Hepatocyte (in vitro differentiated cells): Measurements from ENCODE around the gene RSPRY1.

Experiments used
- CTCF ChIP-seq: fragments of 200-600 bp; sonication (generic); IDR thresholded peaks from 2 replicates; pipeline ENCODE4 v1.5.1; 2016; ENCODE audit warnings: antibody characterized with exemption, mild to moderate bottlenecking; ENCODE audit not compliant: poor library complexity
- EZH2 ChIP-seq: fragments of 200-600 bp; sonication (generic); IDR thresholded peaks from 2 replicates; pipeline ENCODE4 v1.6.1; 2016; ENCODE audit warnings: antibody characterized with exemption, mild to moderate bottlenecking, borderline replicate concordance

- no peak for TF ChIP-seq CTCF
- TF ChIP-seq EZH2 = no peak
Observed at GRCh38 chr16:57184887-57185445, 1.2 kb upstream of the RSPRY1 start.
